ENCODE data around the gene HOXC10.

GRCh38 chr12:53975064-53975471 lies 9.9 kb upstream of the HOXC10 start:
- TF ChIP-seq POLR2A (IDR thresholded peaks at IDR 0.05): no peak
- no peak for TF ChIP-seq CTCF (IDR thresholded peaks at IDR 0.05)
- TF ChIP-seq POLR2AphosphoS5 (IDR thresholded peaks at IDR 0.05): no peak
- no peak for TF ChIP-seq EP300 (IDR thresholded peaks at IDR 0.05)
